ENCODE measurements around the gene FKBP2.

The FKBP2 gene

GRCh38 chr11:64281957-64282770 lies 41.3 kb downstream of the FKBP2 start:
- no peaks in the 10 kb centered on the region for H4K20me1 ChIP-seq (ENCODE audit: insufficient read depth, low read length)
- no peak overlapping the region for H2AFZ ChIP-seq (ENCODE audit: low read length)
- no peak overlapping the region for H3K9ac ChIP-seq (ENCODE audit: low read length)
- H3K79me2 ChIP-seq (ENCODE audit: insufficient read depth, low read length), result no peaks in the 10 kb centered on the region
- H3K4me1 ChIP-seq (ENCODE audit: insufficient read depth, low read length, severe bottlenecking), result peaks cover 17% of the 10 kb centered on the region
- H3K27me3 ChIP-seq (ENCODE audit: insufficient read depth, low read length), result no peaks in the 10 kb centered on the region
- no peaks in the 10 kb centered on the region for H3K9me2 ChIP-seq (ENCODE audit: low read depth, low read length)
- H3K4me2 ChIP-seq (ENCODE audit: low read length), result no peak overlapping the region
- no peaks in the 10 kb centered on the region for H3K9me3 ChIP-seq (ENCODE audit: low read length)
- no peaks in the 10 kb centered on the region for H3F3A ChIP-seq (ENCODE audit: insufficient read depth, low read length)
- H3K27ac ChIP-seq (ENCODE audit: low read depth, low read length, poor library complexity, severe bottlenecking), result no peak overlapping the region
- H3K36me3 ChIP-seq (ENCODE audit: insufficient read depth, low read length), result peaks cover 28% of the 10 kb centered on the region; the same call in 1 of the 2 replicates
- no peak for TF ChIP-seq CTCF (IDR thresholded peaks at IDR 0.05; ENCODE audit: low read length)
- TF ChIP-seq EZH2 (IDR thresholded peaks at IDR 0.05; ENCODE audit: borderline replicate concordance, low read length), result no peak
- no peak overlapping the region for H3K4me3 ChIP-seq (ENCODE audit: low read depth, low read length, poor library complexity, severe bottlenecking)

- Histone ChIP-seq H3K4me1 (ENCODE audit: insufficient read depth, low read length, severe bottlenecking) (peaks cover 17% of the 10 kb centered on the region), H3K27ac (ENCODE audit: low read depth, low read length, poor library complexity, severe bottlenecking) (no peak overlapping the region), H3K9me2 (ENCODE audit: low read depth, low read length) (no peaks in the 10 kb centered on the region), H3K4me3 (ENCODE audit: low read depth, low read length, poor library complexity, severe bottlenecking) (no peak overlapping the region), H3K9me3 (ENCODE audit: low read length) (no peaks in the 10 kb centered on the region), H3K27me3 (ENCODE audit: insufficient read depth, low read length) (no peaks in the 10 kb centered on the region), H3K79me2 (ENCODE audit: insufficient read depth, low read length) (no peaks in the 10 kb centered on the region), H4K20me1 (ENCODE audit: insufficient read depth, low read length) (no peaks in the 10 kb centered on the region), H2AFZ (ENCODE audit: low read length) (no peak overlapping the region), H3K4me2 (ENCODE audit: low read length) (0 out of 2 replicates have a peak overlapping the region, but pooled peaks have one; percentile 98), H3F3A (ENCODE audit: insufficient read depth, low read length) (no peaks in the 10 kb centered on the region), H3K36me3 (ENCODE audit: insufficient read depth, low read length) (peaks cover 27% of the 10 kb centered on the region; the same call in 1 of the 2 replicates), H3K9ac (ENCODE audit: low read length) (no peak overlapping the region; the same call in 1 of the 2 replicates)
- TF ChIP-seq EZH2 (IDR thresholded peaks at IDR 0.05; ENCODE audit: borderline replicate concordance, low read length) (no peak), CTCF (IDR thresholded peaks at IDR 0.05; ENCODE audit: low read length) (no peak)
Measured at GRCh38 chr11:64283092-64283491, 42.2 kb downstream of the FKBP2 start.

GRCh38 chr11:64284048-64284961 lies 43.4 kb downstream of the FKBP2 start, which contains the start of gene BAD:
Gene BAD (minus strand): TSS chr11:64284665. CDS start chr11:64284368, 297 bp downstream.
- no peaks in the 10 kb centered on the region for H3K27me3 ChIP-seq (ENCODE audit: insufficient read depth, low read length)
- peaks cover 20% of the 10 kb centered on the region; the same call in 1 of the 2 replicates for H3K36me3 ChIP-seq (ENCODE audit: insufficient read depth, low read length)
- H3K4me3 ChIP-seq (ENCODE audit: low read depth, low read length, poor library complexity, severe bottlenecking), result peak within 1 kb of the TSS; percentile 86
- no peaks in the 10 kb centered on the region for H4K20me1 ChIP-seq (ENCODE audit: insufficient read depth, low read length)
- peak within 1 kb of the TSS; percentile 98 for H3K4me2 ChIP-seq (ENCODE audit: low read length)
- no peaks in the 10 kb centered on the region for H3K9me2 ChIP-seq (ENCODE audit: low read depth, low read length)
- H3F3A ChIP-seq (ENCODE audit: insufficient read depth, low read length), result no peaks in the 10 kb centered on the region
- no peaks in the 10 kb centered on the region for H3K79me2 ChIP-seq (ENCODE audit: insufficient read depth, low read length)
- TF ChIP-seq CTCF (IDR thresholded peaks at IDR 0.05; ENCODE audit: low read length), result peak; percentile 5; the same call in 1 of the 2 replicates
- no peak for TF ChIP-seq EZH2 (IDR thresholded peaks at IDR 0.05; ENCODE audit: borderline replicate concordance, low read length)
- peak within 1 kb of the TSS; percentile 87 for H3K9ac ChIP-seq (ENCODE audit: low read length)
- no peak within 1 kb of the TSS for H2AFZ ChIP-seq (ENCODE audit: low read length)
- peaks cover 17% of the 10 kb centered on the region for H3K4me1 ChIP-seq (ENCODE audit: insufficient read depth, low read length, severe bottlenecking)
- H3K9me3 ChIP-seq (ENCODE audit: low read length), result no peaks in the 10 kb centered on the region
- peak within 1 kb of the TSS; percentile 87 for H3K27ac ChIP-seq (ENCODE audit: low read depth, low read length, poor library complexity, severe bottlenecking)

Measured in OCI-LY1 (cell line).